Loucy (cell line): ENCODE measurements around the gene NXNL2.

Experiments
- CTCF ChIP-seq: fragments of 200-600 bp; sonication (generic); conservative IDR thresholded peaks from 2 replicates; pipeline ENCODE4 v1.5.1; 2014; ENCODE audit warnings: mild to moderate bottlenecking, antibody characterized with exemption, low read length
- EZH2phosphoT487 ChIP-seq: fragments of 200-600 bp; IDR thresholded peaks from 2 replicates; pipeline ENCODE4 v1.6.1; 2018; ENCODE audit warnings: antibody characterized with exemption, mild to moderate bottlenecking, moderate library complexity, borderline replicate concordance

GRCh38 chr9:88551546-88552137, 16.7 kb downstream of the NXNL2 start:
- TF ChIP-seq CTCF: no peak
- no peak for TF ChIP-seq EZH2phosphoT487
